H1 (cell line): Measurements from ENCODE around the gene PAAF1.

Source experiments
- BCL11A ChIP-seq, 2 experiments: IDR thresholded peaks; one replicate each; pipeline ENCODE4 v1.6.1; 2011; ENCODE audit warnings: low read depth in 2 of 2, low read length in 2 of 2, mild to moderate bottlenecking in 2 of 2
- CEBPB ChIP-seq: IDR thresholded peaks from 2 replicates; pipeline ENCODE4 v1.6.1; 2012; ENCODE audit warnings: low read depth, low read length
- GABPA ChIP-seq: IDR thresholded peaks from 2 replicates; pipeline ENCODE4 v1.6.1; 2011; ENCODE audit warnings: mild to moderate bottlenecking, low read length, moderate library complexity, borderline replicate concordance; ENCODE audit not compliant: insufficient read depth
- JUND ChIP-seq: IDR thresholded peaks from 2 replicates; pipeline ENCODE4 v1.6.1; 2011; ENCODE audit warnings: mild to moderate bottlenecking, improper control_type of control experiment, low read length
- SP1 ChIP-seq: IDR thresholded peaks from 2 replicates; pipeline ENCODE4 v1.6.1; 2011; ENCODE audit warnings: low read depth, low read length
- SUZ12 ChIP-seq: fragments of 200-600 bp; sonication (generic); IDR thresholded peaks from 2 replicates; pipeline ENCODE4 v1.6.1; 2012; ENCODE audit warnings: mild to moderate bottlenecking, inconsistent platforms, low read length, moderate library complexity, mixed read lengths
- TBP ChIP-seq: IDR thresholded peaks from 2 replicates; pipeline ENCODE4 v1.6.1; 2011; ENCODE audit warnings: low read depth, low read length, improper control_type of control experiment

- TF ChIP-seq CEBPB (no peak), SP1 (no peak), GABPA (no peak), BCL11A (IDR thresholded peaks at IDR 0.05; ENCODE audit: low read depth in 2 of 2, low read length in 2 of 2) (no peak), SUZ12 (no peak), TBP (no peak), JUND (no peak)
These were observed 88.9 kb downstream of the PAAF1 start for GRCh38 chr11:73965764-73966121.
